HL-60 (cell line): ENCODE results near the gene APLNR.

ENCODE experiments used
- GABPA ChIP-seq: IDR thresholded peaks from 2 replicates; pipeline ENCODE4 v1.6.1; 2012; ENCODE audit warnings: low read depth
- POLR2AphosphoS5 ChIP-seq: IDR thresholded peaks from 2 replicates; pipeline ENCODE4 v1.6.1; 2012; ENCODE audit warnings: low read depth
- SPI1 ChIP-seq: IDR thresholded peaks from 2 replicates; pipeline ENCODE4 v1.6.1; 2012; ENCODE audit warnings: low read depth, mild to moderate bottlenecking, borderline replicate concordance
- TF ChIP-seq, protein P1 (sequence below): IDR thresholded peaks from one replicate; pipeline ENCODE4 v1.5.1; 2011; ENCODE audit warnings: low read length, control low read depth, inconsistent platforms; ENCODE audit not compliant: insufficient read depth
- TF ChIP-seq, protein P2 (sequence below): IDR thresholded peaks from 2 replicates; pipeline ENCODE4 v1.6.1; 2012; ENCODE audit warnings: low read depth; ENCODE audit not compliant: insufficient replicate concordance

DNA sequence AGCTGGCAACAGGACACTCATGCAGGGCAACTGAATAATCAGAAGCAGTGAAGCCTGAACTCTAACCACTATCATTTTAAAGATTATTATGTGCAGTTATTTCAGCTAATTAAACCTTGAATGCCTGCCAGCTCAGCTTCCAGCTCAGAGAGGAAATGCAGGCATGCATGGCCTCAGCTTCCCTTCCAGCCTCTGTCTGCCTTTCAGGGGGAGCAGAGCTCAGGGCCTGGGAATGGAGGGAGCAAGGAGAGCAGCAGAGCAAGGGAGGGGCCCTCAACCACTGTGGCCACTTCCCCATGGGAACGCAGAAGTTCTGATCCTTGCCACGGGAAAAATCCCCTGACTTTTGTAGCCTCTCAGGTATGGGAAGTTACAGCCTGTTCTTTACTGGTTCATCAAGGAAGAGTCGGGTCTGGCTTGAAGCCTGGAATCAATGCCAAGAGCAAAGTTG, 32.5 kb upstream of the APLNR start:
- TF ChIP-seq, protein P1, sequence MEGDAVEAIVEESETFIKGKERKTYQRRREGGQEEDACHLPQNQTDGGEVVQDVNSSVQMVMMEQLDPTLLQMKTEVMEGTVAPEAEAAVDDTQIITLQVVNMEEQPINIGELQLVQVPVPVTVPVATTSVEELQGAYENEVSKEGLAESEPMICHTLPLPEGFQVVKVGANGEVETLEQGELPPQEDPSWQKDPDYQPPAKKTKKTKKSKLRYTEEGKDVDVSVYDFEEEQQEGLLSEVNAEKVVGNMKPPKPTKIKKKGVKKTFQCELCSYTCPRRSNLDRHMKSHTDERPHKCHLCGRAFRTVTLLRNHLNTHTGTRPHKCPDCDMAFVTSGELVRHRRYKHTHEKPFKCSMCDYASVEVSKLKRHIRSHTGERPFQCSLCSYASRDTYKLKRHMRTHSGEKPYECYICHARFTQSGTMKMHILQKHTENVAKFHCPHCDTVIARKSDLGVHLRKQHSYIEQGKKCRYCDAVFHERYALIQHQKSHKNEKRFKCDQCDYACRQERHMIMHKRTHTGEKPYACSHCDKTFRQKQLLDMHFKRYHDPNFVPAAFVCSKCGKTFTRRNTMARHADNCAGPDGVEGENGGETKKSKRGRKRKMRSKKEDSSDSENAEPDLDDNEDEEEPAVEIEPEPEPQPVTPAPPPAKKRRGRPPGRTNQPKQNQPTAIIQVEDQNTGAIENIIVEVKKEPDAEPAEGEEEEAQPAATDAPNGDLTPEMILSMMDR: no peak
- TF ChIP-seq, protein P2, sequence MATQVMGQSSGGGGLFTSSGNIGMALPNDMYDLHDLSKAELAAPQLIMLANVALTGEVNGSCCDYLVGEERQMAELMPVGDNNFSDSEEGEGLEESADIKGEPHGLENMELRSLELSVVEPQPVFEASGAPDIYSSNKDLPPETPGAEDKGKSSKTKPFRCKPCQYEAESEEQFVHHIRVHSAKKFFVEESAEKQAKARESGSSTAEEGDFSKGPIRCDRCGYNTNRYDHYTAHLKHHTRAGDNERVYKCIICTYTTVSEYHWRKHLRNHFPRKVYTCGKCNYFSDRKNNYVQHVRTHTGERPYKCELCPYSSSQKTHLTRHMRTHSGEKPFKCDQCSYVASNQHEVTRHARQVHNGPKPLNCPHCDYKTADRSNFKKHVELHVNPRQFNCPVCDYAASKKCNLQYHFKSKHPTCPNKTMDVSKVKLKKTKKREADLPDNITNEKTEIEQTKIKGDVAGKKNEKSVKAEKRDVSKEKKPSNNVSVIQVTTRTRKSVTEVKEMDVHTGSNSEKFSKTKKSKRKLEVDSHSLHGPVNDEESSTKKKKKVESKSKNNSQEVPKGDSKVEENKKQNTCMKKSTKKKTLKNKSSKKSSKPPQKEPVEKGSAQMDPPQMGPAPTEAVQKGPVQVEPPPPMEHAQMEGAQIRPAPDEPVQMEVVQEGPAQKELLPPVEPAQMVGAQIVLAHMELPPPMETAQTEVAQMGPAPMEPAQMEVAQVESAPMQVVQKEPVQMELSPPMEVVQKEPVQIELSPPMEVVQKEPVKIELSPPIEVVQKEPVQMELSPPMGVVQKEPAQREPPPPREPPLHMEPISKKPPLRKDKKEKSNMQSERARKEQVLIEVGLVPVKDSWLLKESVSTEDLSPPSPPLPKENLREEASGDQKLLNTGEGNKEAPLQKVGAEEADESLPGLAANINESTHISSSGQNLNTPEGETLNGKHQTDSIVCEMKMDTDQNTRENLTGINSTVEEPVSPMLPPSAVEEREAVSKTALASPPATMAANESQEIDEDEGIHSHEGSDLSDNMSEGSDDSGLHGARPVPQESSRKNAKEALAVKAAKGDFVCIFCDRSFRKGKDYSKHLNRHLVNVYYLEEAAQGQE: no peak
- TF ChIP-seq POLR2AphosphoS5 (no peak), SPI1 (no peak), GABPA (no peak)
